ENCODE data around the gene NME5. TPM values are rescaled to one million over a fixed set of nuclear protein-coding genes. Genes with fewer than 3 reads are reported as not detected.

Gene NME5
- total RNA-seq, 4 donors from 2014 or later: 4.3 to 14.4 (median 12.0) TPM

DNA sequence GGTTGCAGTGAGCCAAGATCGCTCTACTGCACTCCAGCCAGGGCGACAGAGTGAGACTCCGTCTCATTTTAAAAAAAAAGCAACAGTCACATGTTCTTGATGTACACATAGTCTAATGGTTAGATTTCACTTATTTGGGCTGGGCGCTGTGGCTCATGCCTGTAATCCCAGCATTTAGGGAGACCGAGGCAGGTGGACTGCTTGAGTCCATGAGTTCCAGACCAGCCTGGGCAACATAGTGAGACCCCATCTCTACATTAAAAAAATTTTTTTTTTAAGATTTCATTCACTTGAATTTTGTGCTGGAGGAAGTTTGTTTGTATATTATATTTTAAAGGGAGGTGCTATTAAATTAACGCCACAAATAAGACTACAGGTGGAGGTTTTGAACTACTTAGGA lies 33.5 kb downstream of the NME5 start:
- DNase-seq: no peak
- intact Hi-C loops (cut with DNase I): no loop called here
- WGBS, 2 donors: 84 to 89% methylated on average over 6 of the region's 6 CpGs
- H3K4me3 ChIP-seq (replicated peaks in 1 of 3): no peak overlapping the region
- H3K27ac ChIP-seq: no peak overlapping the region
- H3K27me3 ChIP-seq: no peaks in the 10 kb centered on the region
- TF ChIP-seq POLR2A (IDR thresholded peaks at IDR 0.05) (no peak), CTCF (IDR thresholded peaks at IDR 0.05) (no peak)
- H3K4me1 ChIP-seq: peaks cover 0 to 6% of the 10 kb centered on the region in 2 donors
- no peaks in the 10 kb centered on the region for H3K9me3 ChIP-seq
- no peaks in the 10 kb centered on the region for H3K36me3 ChIP-seq

GRCh38 chr5:138103319-138103637 lies 36.0 kb downstream of the NME5 start:
- Histone ChIP-seq H3K27ac (no peak overlapping the region), H3K27me3 (no peaks in the 10 kb centered on the region), H3K36me3 (no peaks in the 10 kb centered on the region), H3K9me3 (no peaks in the 10 kb centered on the region), H3K4me1 (no peaks in the 10 kb centered on the region), H3K4me3 (replicated peaks in 1 of 3) (no peak overlapping the region)
- DNase-seq: no peak
- TF ChIP-seq CTCF (IDR thresholded peaks at IDR 0.05) (no peak), POLR2A (IDR thresholded peaks at IDR 0.05) (no peak)
- 15 to 25% methylated on average over 3 of the region's 3 CpGs for WGBS, 2 donors
- intact Hi-C loops (cut with DNase I): no loop called here

- TF ChIP-seq CTCF (IDR thresholded peaks at IDR 0.05) (no peak), POLR2A (IDR thresholded peaks at IDR 0.05) (no peak)
- intact Hi-C loops (cut with DNase I): no loop called here
- no peak for DNase-seq
- Histone ChIP-seq H3K4me3 (replicated peaks in 1 of 3) (no peak overlapping the region), H3K27ac (no peak overlapping the region), H3K4me1 (no peaks in the 10 kb centered on the region), H3K27me3 (no peaks in the 10 kb centered on the region), H3K36me3 (no peaks in the 10 kb centered on the region), H3K9me3 (no peaks in the 10 kb centered on the region)
- 58 to 72% methylated on average over 7 of the region's 7 CpGs for WGBS, 2 donors
These were observed 36.5 kb downstream of the NME5 start for GRCh38 chr5:138102454-138103318.

GRCh38 chr5:138096997-138097828 lies 42.0 kb downstream of the NME5 start:
- intact Hi-C loops (cut with DNase I): no loop called here
- Histone ChIP-seq H3K27ac (no peak overlapping the region), H3K4me3 (replicated peaks in 1 of 3) (no peak overlapping the region), H3K4me1 (no peaks in the 10 kb centered on the region), H3K9me3 (no peaks in the 10 kb centered on the region), H3K27me3 (no peaks in the 10 kb centered on the region), H3K36me3 (no peaks in the 10 kb centered on the region)
- WGBS, 2 donors: 90% methylated on average over 11 of the region's 11 CpGs
- TF ChIP-seq POLR2A (IDR thresholded peaks at IDR 0.05): no peak
- TF ChIP-seq CTCF (IDR thresholded peaks at IDR 0.05): no peak
- DNase-seq: no peak

DNA sequence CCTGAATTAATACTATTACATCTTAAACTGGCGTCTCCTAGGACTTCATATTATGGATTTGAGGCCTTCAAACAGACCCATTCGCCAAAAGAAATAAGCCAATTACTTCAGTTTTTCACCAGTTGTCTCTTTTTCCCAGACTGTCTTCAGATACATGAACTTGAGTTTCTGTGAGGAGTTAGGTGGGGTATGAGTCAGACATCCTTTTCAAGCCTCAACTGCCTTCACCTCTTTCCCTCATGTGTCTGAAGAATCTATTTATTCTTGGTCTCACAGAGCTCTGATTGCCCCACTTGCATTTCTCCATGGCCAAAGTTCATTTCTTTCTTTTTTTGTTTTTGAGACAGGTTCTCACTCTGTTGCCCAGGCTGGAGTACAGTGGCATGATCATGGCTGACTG lies 42.9 kb downstream of the NME5 start:
- Histone ChIP-seq H3K27ac (no peak overlapping the region), H3K27me3 (no peaks in the 10 kb centered on the region), H3K36me3 (no peaks in the 10 kb centered on the region), H3K4me1 (no peaks in the 10 kb centered on the region), H3K9me3 (no peaks in the 10 kb centered on the region), H3K4me3 (replicated peaks in 1 of 3) (no peak overlapping the region)
- no peak for TF ChIP-seq POLR2A (IDR thresholded peaks at IDR 0.05)
- TF ChIP-seq CTCF (IDR thresholded peaks at IDR 0.05): no peak
- intact Hi-C loops (cut with DNase I): no loop called here
- 79 to 84% methylated on average over 2 of the region's 2 CpGs for WGBS, 2 donors
- no peak for DNase-seq
